Thyroid gland (tissue), 4 donors: ENCODE measurements around the gene SEPTIN8.

Experiments used
- POLR2A ChIP-seq, 2 donors: fragments of 450-650 bp; IDR thresholded peaks; one replicate each; pipeline ENCODE4 v1.6.1; 2017; ENCODE audit warnings: antibody characterized with exemption in 2 of 2, mild to moderate bottlenecking in 2 of 2, moderate library complexity in 1 of 2
- TF ChIP-seq, protein P1 (sequence below), 6 experiments: fragments of 200-600 bp in 3 of 6; fragments of 450-650 bp in 3 of 6; sonication (generic) in 3 of 6; IDR thresholded peaks; one replicate each; pipeline ENCODE4 v1.5.1; 2016 to 2019; ENCODE audit warnings: antibody characterized with exemption in 6 of 6, mild to moderate bottlenecking in 2 of 6, inconsistent platforms in 1 of 6, moderate library complexity in 1 of 6

DNA sequence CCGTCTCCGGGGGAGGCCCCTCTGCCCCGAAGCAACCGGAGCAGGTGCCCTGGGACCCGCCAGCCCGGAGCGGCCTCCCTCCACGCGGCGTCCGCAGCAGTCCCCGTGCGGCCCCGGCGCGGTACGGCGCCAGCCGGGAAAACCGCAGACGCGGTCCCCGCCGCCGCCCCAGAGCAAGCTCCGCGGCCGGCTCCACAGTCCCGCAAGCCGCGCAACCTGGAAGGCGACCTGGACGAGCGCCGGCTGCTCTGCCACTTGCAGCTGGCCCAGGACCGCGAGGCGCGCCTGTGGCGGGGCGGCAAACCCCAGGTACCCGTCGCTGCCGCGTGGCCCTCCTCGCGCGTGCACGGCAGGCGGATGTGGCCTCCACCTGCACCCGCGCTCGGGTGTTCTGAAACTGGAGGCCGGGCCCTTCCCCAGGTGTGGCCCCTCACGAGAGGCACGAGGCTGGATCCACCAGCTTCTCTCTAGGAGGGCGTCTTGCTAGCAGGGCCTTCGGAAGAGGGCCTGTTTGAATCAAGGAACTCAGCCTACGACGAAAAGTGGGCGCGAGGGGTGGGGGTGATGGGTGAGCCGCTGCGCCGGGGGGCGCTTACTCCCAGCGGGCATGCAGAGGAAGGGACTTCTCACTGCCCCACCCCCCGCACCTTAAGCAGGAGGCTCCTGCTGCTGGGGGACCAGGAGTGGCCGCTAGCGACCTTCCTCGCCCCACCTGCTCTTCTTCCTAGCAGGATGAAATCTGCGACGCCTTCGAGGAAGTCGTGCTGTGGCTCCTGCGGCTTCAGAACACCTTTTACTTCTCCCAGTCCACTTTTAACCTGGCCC is 29.2 kb downstream of the SEPTIN8 start:
- TF ChIP-seq POLR2A (IDR thresholded peaks at IDR 0.05), result no peak
- TF ChIP-seq, protein P1, sequence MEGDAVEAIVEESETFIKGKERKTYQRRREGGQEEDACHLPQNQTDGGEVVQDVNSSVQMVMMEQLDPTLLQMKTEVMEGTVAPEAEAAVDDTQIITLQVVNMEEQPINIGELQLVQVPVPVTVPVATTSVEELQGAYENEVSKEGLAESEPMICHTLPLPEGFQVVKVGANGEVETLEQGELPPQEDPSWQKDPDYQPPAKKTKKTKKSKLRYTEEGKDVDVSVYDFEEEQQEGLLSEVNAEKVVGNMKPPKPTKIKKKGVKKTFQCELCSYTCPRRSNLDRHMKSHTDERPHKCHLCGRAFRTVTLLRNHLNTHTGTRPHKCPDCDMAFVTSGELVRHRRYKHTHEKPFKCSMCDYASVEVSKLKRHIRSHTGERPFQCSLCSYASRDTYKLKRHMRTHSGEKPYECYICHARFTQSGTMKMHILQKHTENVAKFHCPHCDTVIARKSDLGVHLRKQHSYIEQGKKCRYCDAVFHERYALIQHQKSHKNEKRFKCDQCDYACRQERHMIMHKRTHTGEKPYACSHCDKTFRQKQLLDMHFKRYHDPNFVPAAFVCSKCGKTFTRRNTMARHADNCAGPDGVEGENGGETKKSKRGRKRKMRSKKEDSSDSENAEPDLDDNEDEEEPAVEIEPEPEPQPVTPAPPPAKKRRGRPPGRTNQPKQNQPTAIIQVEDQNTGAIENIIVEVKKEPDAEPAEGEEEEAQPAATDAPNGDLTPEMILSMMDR (IDR thresholded peaks at IDR 0.05), result no peak
